Astrocyte of the spinal cord (primary cell): ENCODE results near the gene MYBPC1.

ENCODE experiments used
- DNase-seq: peaks from one replicate; pipeline ENCODE4 v3.0.0; 2011; ENCODE audit warnings: low read depth, low spot score
- H3K4me3 ChIP-seq: 2 replicates; pipeline ENCODE4 v1.5.1; 2011; ENCODE audit warnings: low read depth, mild to moderate bottlenecking, low read length, moderate library complexity
- CTCF ChIP-seq: IDR thresholded peaks from 2 replicates; pipeline ENCODE4 v1.5.1; 2012; ENCODE audit warnings: low read depth, mild to moderate bottlenecking, low read length, inconsistent platforms
- in situ Hi-C: cut with HindIII; loops from 2 replicates; pipeline ENCODE4 v1.10.0; 2017; ENCODE audit warnings: low sequenced_read_pairs

The MYBPC1 gene

DNA sequence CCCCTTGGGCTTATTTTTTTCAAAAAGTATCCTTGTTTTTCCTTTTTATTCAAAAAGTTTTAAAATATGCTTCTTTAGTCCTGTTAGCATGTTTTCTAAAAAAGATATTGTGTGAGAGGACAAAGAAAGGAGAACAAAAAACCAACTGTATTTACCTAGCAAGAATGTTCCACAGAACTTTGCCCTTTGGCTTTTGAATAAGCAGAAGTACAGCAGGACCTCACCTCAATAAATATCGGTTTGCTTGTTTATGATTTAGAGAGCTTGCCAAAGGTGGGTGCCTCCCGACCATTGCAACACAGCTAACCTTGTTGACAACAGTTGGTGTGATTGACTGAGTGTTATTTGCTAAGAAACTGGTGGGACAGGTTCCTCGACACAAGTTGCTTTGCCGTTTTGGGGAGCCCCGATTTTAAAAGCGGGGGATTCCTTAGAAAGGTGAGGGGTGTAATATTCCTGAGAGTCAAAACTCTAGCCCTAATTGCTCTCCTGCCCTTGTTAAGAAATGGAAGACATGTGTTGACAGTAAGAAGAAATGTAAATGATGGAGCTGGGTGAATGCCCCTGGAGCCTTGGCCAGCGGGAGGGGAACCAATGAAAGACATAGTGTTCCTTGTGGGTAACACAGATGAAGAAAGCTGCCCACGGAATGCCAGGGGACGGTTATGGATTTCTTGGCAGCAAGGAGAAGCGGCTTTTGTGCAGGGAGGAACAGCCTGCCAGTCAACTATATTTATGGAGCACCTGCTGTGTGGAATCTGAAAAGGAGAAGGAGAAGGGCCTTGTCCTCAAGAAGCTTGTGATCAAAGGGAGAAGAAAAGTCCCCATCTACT is 13.7 kb downstream of the MYBPC1 start:
- in situ Hi-C loops: no loop called here
- no peak for DNase-seq
- no peak for TF ChIP-seq CTCF
- H3K4me3 ChIP-seq: no peak overlapping the region

GRCh38 chr12:101609198-101609597 is 14.4 kb downstream of the MYBPC1 start:
- DNase-seq: no peak
- no peak overlapping the region for H3K4me3 ChIP-seq
- in situ Hi-C loops: no loop called here
- TF ChIP-seq CTCF: no peak

- no peak overlapping the region for H3K4me3 ChIP-seq
- DNase-seq: no peak
- no peak for TF ChIP-seq CTCF
- in situ Hi-C loops: no loop called here
Measured at GRCh38 chr12:101612160-101612916, 17.6 kb downstream of the MYBPC1 start.

DNA sequence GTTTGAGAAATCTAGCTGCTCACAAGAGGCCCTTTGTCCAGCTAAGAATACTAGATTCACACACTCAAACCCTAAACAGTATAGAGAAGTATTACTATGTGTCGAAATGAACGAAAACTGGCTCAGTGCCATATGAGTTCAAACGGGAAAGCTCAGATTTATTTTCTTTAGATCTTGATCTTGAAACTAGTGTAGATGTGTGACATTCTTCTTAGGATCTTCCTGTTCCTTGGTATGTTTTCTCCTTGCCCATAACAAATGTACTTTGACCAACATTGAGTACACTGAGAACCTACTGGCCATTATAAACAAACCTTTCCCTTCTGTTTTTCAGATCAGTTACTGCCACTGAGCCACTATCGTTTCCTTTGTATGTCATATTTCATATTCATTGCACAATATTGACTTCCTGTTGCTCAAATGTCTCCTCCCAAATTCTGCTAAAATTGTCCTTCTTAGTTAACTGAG is 21.3 kb downstream of the MYBPC1 start:
- peak; percentile 5 for DNase-seq
- TF ChIP-seq CTCF: no peak
- H3K4me3 ChIP-seq: no peak overlapping the region
- in situ Hi-C loops: no loop called here

GRCh38 chr12:101619026-101619786 is 24.4 kb downstream of the MYBPC1 start:
- in situ Hi-C loops: no loop called here
- no peak for DNase-seq
- no peak for TF ChIP-seq CTCF
- no peak overlapping the region for H3K4me3 ChIP-seq
